Activated CD4-positive, CD25-positive, alpha-beta regulatory T cell treated with anti-CD3 and anti-CD28 coated beads, Interleukin-2, amount 50 U/mL, for 24 hours (primary cell): ENCODE measurements around the gene UBE2N.

Source experiments
- ATAC-seq, 2 donors: fragments of 150-1000 bp; cut with Tn5 transposase; one replicate each; pipeline ENCODE4 v1.10.0; 2021; ENCODE audit warnings: mild to moderate bottlenecking in 1 of 2, moderate library complexity in 1 of 2

Gene UBE2N

GRCh38 chr12:93379326-93379980 lies 62.3 kb downstream of the UBE2N start:
- ATAC-seq = no peak

GRCh38 chr12:93378998-93379325 lies 62.8 kb downstream of the UBE2N start:
- no peak for ATAC-seq

DNA sequence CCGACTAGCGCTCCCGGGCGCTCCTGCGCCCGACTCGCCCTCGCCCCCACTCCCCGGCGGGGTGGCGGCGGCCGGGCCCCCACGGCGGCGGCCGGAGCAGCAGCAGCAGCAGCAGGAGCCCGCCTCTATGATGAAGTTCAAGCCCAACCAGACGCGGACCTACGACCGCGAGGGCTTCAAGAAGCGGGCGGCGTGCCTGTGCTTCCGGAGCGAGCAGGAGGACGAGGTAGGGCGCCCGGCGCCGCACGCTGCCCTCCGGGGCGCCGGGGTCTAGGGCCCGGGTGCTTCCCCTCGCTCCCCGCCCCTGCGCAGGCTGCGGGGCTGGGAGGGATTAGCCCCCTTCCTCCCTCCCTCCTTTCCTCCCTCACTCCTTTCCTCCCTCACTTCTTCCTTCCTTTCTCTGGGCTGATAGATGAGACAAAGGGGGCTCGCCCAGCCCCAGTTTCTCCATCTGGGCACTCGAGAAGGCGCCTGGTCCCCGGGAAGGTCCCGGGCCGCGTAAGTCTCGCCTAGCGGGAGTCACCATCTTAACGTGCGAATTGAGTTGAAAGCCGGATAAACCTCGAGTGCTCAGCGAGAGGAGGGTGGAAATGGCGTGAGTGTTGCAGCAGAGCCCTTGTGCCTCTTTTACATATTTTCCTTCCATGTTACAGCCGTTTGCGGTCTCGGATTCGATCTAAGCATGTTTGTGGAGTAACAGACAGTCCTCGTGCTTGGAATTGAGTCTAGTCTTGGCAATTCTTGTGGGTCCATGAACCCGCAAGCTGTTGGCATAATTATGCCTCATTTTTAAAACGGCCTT lies 63.4 kb downstream of the UBE2N start:
- ATAC-seq = peak; percentile 52 to 57

DNA sequence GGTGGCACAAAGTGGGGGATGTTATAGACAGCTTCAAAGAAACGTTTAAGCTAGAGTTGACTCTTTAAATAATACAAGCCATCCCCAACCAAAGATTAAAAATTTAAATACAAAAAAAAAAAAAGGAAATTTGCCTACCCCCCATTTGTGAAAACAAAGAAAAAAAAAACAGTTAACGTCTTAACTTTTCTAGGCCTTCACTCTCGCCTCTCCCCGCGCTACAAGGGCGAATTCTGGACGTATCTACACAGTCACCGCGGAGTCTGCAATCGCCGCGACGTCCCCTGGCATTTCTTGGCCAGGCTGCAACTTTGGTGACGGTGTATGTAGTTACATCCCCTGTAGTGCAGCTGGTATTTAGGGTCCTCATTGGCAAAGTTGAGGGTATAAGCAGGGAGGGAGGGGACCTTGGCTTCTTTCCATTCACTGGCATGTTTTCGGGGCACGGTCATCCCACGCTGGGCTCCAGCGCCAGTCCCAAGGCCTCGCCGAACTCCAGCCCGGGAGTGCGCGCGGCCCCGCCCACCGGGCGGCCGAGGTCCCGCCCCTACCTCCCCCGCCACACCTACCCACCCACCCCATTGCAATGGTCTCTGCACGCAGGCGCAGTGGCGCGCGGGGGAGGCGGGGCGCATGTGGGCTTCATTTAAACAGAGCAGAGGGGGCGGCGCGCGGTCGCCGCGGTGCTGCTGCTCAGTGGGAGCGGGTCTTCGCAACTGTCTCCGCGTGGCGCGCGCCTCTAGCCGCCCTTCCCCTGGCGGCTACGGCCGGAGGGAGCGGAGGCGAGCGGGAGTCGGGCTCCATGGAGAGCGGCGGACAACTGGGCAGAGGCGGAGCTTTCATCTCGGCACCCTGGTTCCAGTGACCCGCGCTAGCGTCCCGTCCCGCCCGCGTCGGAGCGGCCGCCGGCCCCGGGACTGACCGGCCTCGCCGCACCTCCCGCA lies 64.2 kb downstream of the UBE2N start, which contains the start of gene NUDT4:
Gene NUDT4 (plus strand): TSS at position 674 of the 944 bp plus-strand sequence. CDS start 398 bp downstream, outside the sequence.
- peak; percentile 82 to 87 for ATAC-seq

DNA sequence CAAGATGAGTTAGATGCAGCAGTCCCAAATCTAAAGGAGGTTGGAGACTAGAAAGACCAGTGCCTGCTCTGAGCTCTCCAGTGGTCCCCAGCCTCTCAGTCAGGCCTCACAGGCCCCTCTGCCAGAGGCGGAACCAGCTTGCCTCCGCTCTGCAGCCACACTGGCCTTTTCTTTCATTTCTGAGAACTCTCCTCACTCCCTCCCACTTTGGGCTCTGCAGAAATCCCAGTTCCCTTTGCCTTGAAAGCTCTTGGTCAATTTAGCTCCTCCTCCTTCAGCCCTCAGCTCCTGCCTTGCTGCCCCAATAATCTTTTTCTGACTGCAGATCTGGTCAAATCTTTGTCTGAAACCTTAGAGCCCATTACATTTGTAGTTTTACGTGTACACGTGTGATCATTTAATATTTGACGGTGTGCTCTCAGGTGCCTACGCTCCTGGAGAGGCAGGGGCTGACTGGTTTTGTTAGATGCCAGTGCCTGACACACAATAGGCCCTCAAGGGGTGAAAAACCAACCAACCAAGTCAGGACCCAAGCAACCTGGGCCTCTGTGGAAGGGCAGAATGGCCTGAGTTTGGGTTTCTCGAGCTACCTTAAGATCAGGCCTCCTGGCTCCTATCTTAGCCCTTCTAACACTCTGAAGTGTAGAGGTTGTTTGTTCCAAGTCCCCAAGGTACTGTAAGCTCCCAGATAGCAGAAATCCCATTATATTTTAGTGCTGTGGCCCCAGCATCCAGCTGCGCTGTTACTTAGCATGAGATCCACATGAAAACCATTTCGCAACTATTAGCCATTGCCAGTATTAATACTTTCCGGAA lies 65.1 kb downstream of the UBE2N start:
- ATAC-seq = no peak

DNA sequence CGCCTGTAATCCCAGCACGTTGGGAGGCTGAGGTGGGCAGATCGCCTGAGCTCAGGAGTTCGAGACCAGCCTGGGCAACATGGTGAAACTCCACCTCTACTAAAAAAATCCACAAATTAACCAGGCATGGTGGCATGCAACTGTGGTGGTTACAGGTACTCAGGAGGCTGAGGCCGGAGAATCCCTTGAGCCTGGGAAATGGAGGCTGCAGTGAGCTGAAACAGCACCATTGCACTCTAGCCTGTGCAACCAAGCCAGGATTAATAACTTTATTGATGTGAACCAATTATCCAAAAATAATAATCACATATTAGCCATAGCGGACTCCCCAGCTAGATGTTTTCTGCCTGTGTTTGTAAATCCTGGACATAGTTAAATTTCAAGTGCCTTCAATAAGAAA lies 65.8 kb downstream of the UBE2N start:
- ATAC-seq = no peak

DNA sequence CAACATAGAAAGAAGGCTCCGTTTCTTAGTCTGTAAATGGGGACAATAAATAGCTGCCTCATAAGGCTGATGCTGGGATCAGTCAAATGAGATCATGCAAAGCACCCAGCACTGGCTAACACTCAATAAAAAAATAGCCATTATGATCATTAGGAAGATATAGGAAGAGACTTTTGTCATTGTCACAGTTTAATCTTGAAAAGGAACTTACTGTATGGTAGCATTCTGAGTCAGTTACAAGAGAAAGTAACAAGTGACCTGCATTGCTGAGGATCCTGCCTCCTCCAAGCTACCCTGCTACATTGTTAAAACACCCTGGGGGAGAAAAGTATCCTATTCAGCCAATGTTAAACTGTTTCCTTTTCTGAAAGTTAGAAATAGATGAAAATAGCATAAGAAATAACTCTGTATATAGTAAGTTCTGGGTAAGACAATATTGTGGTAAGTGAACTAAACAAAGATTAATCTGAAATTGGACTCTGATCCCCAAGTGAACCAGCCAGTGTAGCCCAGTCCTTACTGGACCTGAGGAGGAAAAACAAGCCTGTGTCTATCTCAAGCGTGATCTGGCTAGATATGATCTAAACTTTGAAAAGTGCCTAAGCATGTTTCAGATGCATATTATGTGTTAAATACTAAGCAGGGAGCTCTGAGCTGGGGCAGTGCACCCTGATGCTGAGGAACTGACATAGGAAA lies 67.6 kb downstream of the UBE2N start:
- ATAC-seq = no peak

GRCh38 chr12:93370947-93371346 lies 70.8 kb downstream of the UBE2N start:
- no peak for ATAC-seq

- no peak for ATAC-seq
Measured at GRCh38 chr12:93369505-93369904, 72.2 kb downstream of the UBE2N start.

- ATAC-seq = no peak
Measured at GRCh38 chr12:93368766-93369165, 73.0 kb downstream of the UBE2N start.

- no peak for ATAC-seq
Measured at GRCh38 chr12:93366422-93366821, 75.3 kb downstream of the UBE2N start.

DNA sequence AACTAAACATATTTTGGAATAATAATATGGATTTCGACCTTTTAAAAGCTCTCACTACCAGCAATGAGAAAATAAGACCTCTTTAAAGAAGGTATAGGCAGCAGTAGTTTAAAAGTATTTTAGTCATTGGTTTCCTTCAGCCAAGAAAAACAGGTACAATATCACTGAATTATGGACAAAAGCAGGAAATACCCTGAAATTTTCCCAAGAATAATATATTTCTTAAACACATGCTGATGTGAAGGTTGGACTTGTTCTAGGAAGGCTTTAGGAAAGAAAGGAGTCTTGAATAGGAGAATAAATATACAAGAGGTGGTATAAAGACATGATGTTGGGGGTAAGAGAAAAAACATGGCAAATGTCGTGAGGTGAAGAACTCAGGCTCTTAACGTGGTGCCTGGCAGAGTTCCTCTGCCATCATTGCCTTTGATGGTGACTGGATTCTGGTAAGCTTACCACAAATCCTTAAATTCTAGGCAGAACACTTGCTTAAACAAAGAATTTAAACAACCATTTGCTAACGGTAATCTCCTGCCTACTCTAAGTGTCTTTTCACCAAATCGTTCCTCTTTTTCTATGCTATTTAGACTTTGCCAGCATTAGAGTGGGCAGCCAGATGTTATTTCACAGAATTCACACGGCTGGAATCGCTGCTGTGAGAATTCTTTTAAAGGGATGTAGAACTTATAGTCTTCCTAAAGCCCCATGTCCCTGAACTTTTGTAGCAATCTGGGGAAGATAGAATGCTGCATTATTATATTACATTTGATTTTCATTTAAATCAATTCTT lies 75.9 kb downstream of the UBE2N start:
- no peak for ATAC-seq

DNA sequence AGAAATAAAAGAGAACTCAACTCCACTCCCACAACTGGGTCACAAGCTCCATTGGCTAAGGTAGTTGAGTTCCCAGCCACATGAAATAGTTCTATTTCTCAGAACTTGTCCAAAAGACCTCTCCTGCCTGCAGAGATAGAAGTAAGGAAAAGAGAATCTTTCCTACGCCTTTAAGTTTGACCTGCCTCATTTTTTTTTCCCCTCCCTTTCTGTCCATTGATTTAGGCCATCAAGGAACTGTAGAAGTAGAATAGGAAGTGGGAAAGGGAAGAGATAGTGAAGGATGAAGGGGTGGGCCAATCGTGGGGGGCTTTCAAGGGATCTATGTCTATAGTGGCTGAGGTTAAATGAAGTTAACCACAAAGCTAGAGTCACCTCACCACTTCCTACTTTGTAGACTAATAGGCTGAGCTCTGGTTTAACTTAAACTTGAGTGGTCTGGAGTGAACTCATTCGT lies 77.9 kb downstream of the UBE2N start:
- peak; percentile 60 to 69 for ATAC-seq

GRCh38 chr12:93361151-93361919 lies 80.4 kb downstream of the UBE2N start:
- ATAC-seq = no peak

- no peak for ATAC-seq
Measured at GRCh38 chr12:93360688-93361087, 81.1 kb downstream of the UBE2N start.

DNA sequence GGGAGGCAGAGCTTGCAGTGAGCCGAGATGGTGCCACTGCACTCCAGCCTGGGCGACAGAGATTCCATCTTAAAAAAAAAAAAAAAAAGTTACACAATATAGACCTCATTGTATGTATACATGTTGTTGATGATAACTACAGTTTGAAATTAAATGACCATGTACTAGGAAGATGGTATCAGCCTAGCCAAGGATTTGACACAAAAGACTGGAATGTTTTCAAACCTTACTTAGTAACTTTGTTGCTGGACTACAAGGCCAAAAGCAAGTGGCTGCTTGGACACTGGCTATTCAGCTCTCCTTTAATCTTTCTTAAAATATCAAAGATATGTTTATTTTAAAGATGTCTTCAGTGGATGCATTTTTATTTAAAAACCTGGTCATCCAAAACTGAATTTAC lies 82.9 kb downstream of the UBE2N start:
- ATAC-seq = no peak

DNA sequence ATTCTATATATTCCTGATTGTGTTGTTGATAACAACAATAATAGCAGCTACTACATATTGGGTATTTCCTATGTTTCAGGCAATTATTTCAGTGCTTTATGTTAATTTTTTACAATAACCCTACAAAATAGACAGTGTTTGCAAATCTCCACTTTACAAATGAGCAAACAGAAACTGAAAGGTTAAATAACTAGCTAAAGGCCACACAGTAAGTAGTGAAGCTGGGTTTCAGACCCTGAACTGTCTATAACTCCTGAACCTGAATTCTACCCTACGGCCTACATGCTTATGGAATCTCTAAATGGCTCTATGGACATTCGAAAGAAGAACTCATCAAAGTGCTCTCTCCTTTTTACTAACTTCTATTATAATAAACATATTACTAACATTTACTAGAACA lies 83.7 kb downstream of the UBE2N start:
- ATAC-seq = no peak

DNA sequence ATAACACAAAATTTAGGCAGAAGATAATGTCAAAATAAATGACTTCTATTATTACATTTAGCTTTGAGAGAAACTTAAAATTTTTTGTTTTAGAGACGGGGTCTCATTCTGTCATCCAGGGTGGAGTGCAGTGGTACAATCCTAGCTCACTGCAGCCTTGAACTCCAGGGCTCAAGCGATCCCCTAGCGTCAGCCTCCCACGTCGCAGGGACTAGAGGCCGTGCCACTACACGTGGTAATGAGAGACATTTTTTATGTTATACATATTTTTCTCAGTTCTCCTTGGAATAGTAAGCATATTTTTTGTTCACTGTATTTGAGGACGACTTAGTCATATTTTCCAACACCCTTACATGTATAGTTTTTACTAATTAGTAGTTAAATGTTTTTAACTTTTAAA lies 85.5 kb downstream of the UBE2N start:
- no peak for ATAC-seq
